NCI-H1105 (cell line): ENCODE data around the gene SYT12.
"Not testable (repeated sequence)": the region's sequence is repeated elsewhere in the genome, so short reads cannot be mapped to it uniquely, and the experiment has no call there.

Source experiments
- DNase-seq: peaks from one replicate; lab custom pipeline; 2025; lab: John Stamatoyannopoulos, UW

The SYT12 gene, protein sequence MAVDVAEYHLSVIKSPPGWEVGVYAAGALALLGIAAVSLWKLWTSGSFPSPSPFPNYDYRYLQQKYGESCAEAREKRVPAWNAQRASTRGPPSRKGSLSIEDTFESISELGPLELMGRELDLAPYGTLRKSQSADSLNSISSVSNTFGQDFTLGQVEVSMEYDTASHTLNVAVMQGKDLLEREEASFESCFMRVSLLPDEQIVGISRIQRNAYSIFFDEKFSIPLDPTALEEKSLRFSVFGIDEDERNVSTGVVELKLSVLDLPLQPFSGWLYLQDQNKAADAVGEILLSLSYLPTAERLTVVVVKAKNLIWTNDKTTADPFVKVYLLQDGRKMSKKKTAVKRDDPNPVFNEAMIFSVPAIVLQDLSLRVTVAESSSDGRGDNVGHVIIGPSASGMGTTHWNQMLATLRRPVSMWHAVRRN

DNA sequence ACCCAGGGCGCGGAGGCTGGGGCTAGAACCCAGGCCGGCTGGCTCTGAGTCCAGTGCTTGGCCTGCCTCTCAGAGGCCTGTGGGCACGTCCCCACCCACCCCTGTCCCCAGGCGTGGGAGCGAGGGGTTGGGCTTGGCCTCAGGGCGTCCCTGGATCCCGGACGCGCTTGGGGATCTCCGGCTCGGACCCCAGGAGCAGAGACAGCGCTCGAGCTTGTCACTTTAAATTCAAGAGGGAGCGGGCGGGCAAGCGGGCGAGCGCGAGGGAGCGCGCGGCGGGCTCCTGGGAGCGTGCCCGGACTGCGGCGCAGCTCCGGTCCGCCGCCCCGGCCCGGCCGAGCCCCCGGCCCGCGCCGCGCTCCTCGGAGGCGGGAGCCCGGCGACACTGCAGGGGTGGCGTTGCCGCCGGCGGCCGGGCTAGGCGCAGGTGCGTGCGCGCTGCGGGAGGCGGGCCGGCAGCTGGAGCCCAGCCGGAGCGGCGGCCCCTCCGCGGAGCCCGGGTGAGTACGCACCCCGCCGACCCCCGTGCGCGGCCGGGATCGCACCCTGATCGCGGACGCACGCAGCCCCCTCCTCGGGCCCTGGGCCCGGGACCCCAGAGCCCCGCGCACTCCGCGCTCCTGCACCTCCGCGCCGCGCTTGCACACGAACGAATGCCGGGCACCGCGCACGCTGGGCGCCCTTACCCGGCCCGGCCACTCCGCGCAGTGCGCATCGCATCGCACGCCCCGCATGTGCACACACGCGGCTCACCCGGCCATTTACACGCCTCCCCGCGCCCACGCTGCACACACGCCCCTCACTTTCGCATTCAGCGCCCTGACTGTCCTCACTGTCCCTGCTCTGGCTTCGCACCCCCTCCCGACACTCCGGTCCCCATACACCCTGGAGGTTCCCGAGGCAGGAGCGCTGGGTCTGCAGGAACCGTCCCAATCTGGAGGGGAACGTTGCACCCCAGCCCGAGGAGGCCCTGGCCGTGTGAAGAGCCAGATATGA is at the start of gene SYT12:
Gene SYT12, plus strand, starts transcription at position 174 of the 996 bp plus-strand sequence. CDS start 7,011 bp downstream, outside the sequence.
- DNase-seq: no peak

DNA sequence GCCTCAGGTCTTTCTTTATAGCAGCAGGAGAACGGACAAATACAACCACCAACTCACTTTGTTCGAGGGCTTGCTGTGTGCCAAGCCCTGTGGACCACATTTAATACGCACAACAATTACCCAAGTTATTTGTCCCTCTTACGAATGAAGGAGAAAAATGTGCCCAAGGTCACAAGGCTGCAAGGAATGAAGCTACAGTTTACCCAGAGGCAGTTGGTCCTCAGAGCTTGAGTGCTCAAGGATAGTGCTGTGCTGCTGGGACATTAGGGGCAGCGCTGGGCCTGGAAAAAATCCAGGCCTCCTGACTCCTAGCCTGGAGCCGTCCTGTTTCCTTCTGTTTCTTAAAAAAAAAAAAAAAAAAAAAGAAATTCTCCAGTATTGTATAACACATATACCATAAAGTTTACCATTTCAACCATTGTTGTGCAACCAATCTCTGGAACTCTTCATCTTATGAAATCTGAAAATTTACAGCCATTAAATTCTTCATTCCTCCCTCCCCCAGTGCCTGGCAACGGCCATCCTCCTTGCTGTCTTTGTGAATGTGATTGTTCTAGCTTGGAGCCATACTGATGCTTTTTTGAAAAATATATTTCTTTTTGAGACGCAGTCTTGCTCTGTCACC is 48.9 kb upstream of the SYT12 start:
- no peak for DNase-seq

DNA sequence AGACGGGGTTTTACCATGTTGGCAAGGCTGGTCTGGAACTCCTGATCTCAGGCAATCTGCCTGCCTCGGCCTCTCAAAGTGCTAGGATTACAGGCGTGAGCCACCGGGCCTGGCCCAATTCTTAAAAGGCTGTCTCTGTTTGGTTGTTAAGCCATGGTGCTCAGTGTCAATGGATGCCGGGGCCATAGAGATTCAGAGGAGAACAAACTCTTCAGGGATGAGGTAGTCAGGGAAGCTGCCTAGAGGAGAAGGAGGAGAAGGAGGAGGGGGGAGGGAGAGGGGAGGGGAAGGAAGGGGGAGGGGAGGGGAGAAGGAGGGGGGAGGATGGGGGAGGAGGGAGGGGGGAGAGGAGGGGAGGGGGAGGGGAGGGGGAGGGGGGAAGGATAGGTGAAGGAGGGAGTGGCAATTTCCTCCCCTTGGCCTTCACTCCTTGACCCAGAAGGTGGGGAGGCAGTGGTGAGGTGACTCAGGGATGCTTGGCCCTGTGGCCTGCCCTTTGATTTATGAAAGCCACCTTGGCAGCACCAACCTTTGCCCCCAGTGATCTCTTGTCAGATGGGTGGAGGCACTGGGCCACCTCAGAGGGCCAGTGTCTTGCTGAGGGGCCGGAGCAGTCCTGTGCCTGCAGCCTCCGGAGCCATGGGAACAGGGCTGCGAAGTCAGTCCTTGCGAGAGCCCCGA is 48.1 kb upstream of the SYT12 start, which contains the start of gene C11orf86:
Gene C11orf86, plus strand, starts transcription at position 581 of the 681 bp plus-strand sequence. Its CDS starts 59 bp downstream, at position 640.
- no peak for DNase-seq

DNA sequence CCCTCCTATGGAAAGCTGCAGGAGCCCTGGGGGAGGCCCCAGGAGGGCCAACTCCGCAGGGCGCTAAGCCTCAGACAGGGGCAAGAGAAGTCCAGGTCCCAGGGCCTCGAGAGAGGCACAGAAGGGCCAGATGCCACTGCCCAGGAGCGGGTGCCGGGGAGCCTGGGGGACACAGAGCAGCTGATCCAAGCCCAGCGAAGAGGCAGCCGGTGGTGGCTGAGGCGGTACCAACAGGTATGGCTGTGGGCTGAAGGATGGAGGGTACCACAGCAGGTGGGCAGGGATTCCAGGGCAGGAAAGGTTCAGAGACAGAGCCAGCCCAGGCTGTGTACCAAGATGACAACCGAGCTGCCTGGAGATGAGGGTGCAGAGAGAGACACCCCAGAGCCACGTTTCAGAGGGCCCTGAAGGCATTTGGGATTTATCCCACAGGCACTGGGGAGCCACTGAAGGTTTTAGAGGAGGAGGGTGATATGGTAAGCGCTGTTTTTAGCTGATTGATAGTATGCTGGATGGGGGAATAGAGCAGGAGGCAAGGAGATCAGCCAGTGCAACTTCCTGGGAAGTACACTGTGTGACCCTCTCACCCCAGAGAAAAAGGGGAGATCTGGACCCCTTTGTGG is 47.4 kb upstream of the SYT12 start:
- no peak for DNase-seq

DNA sequence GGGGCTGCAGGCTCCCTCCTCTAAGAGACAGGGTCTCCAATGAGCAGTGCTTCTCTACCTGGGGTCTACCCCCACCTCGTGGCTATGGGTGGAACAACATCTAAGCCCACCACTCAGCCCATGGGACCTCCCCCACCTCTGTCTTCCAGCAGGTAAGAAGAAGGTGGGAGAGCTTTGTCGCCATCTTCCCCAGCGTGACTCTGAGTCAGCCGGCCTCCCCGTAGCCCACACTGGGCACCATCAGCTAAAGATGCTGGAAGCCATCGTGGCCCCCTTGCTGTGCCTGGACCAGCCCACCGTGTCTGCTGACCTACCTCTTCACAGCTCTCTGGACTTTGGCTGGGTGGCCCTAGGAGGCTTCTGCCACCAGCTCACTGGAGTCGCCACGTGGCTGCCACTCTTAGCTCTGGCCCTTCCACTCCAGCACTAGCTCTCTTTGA is 46.9 kb upstream of the SYT12 start:
- DNase-seq: no peak

DNA sequence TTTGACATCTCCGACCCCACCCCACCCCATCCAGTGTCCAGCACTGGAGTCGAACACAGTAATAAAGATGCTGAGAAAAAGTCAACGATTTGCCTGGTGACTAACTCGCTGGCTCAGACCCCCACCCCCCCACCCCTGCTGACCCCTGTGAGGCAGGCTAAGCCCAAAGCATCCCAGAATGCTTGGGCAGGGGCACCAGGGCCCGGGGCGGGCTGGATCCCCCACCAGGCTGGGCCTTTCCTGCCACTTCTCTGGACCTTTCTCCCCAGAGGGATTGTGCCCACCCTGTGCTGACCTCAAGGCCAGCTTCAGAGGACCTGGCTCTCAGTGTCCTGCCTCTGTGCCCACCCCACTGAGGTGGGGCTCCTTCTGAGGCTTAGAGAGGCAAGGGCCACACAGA is 46.0 kb upstream of the SYT12 start:
- no peak for DNase-seq

DNA sequence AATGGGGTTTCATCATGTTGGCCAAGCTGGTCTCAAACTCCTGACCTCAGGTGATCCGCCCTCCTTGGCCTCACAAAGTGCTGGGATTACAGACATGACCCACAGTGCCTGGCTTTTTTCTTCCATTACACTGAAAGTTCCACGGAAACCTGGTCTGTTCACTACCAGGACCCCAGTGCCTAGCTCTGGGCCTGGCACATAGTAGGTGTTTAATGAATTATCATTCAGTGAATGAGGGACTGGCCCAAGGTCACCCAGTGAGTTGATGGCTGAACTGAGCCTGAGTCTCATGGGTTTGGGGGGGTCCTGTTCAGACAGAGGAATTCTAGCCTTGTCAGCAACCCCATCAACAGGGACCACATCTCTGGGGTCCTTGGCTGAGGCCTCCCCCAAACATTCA is 44.7 kb upstream of the SYT12 start:
- no peak for DNase-seq

DNA sequence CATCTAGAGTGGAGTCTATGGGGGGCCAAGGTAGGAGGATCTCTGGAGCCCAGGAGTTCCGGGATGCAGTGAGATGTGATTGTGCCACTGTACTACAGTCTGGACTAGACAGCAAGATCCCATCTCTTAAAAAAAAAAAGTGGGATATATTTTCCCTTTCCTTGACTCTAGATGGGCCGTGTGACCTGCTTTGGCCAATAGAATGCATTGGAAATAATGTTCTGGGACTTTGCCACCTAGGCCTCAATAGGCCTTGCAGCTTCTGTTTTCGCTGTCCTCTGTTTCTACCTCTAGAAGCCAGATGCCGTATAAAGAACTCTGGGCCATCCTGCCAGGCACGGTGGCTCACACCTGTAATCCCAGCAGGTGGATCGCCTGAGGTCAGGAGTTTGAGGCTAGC is 44.2 kb upstream of the SYT12 start:
- DNase-seq: no peak

DNA sequence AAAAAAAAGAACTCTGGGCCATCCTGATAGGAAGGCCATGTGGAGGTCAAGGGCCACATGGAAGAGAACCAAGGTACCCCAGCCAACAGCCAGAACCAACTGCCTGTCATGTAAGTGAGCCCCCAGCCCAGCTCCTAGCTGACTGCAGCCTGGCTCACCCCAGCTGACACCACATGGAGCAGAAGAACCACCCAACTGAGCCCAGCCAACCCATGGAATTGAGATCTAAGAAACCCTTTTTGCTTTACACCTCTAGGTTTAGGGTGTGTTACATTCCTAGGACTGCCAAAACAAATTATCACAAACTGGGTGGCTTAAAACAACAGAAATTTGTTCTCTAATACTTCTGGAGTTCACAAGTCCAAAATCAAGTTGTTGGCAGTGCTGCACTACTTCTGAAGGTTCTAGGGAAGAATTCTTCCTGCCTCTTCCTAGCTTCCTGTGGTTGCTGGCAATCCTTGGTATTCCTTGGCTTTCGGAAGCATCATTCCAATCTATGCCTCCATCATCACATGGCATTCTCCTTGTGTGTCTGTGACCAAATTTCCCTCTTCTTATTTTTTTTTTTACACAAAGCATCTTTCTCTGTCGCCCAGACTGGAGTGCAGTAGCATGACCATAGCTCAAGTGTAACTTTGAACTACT is 43.5 kb upstream of the SYT12 start:
- DNase-seq: no peak

DNA sequence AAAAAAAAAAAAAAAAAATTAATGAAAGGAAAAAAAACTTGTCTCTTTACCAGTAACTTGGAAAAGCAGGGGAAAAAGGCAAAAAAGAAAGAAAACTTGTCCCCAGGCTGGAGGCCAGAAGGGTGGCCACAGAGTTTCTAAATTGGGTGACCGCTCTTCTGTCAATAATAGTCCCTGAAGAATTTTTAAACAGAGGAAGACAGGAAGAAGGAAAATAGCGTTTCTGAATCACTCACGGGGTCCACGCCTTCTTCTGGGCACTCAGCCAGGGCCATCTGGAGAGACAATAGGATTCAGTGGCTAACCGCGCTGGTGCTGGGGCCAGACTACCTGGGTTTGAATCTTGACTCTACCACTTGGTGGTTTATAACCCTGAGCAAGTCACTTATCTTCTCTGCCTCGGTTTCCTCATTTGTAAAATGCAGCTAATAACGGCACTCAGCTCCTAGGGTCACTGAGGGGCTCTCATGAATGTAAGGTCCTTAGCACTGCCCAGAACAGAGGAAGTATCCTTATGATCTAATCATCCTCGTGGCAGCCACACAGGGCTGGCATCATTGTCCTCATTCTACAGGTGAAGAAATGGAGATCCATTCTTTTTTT is 40.9 kb upstream of the SYT12 start:
- DNase-seq: peak; percentile 81

DNA sequence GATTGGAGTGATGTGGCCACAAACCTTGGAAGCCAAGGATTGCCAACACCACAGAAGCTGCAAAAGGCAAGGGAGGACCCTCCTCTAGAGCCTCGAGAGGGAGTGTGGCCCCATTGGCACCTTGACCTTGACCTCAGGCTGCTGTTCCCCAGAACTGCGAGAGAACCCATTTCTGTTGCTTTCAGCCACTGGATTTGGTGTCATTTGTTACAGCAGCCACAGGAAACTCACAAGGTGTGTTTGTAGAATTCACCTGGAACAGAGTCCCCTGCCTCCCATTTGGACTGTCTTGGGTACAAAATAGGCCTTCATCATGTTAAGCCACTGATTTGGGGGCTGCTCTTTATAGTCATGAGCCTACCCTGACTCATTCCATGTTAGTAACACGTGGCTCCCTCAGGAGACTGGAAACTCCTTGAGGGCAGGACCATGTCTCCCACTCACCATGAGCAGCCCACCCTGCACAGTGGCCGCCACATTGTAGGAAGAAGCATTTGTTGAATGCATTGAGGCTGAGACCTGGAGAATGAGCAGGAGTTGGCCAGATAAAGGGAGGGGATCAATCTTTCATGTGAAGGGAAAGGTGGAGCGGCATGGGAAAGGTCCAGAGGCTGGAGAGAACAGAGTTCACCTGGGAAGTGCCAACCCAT is 39.5 kb upstream of the SYT12 start:
- DNase-seq: no peak

DNA sequence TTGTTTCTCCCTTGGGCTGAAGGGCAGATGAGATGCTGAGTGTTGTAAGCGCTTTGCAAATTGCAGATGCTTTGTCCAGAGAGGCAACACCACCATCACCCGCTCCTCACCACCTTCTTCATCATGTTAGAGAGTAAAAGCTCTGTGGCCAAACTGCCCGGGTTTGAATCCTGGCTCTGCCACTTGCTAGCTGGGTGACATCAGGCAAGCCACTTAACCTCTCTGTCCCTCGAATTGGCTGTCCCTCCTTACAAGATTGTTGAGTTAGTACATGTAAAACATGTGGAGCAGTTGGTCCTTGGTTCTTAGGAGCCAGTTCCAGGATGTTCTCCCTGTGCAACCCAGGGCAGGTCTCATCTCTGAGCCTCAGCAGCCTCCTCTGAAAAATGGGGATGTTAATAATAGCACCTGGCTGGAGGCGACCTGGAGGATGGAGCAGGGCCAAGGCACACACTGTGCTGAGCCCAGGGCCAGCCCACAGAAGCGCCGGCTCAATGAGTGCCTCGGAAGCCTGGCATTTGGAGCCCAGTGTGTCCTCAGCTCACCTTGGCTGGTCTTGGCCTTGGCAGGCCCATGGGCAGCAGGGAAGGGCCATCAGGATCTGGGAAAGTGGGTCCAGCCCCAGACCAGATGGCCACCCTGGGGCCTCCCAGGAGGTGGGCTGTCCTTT is 37.3 kb upstream of the SYT12 start:
- no peak for DNase-seq

DNA sequence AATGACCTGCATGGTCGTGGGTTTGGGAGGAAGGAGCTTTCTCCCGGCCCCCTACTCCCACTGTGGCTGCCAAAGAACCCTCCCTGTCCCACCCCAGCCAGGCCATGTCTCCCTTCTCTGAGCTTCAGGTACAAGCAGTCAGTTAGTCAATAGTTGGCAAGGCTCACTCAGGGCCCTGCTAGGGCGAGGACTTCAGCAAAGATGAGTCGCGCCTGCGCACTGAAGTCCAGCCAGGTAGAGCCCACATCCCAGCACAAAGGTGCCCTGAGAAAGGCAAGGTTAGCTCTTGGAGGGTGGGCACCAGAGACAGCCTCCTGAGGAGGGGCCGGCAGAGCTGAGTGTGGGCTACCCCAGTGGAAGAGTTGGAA is 36.8 kb upstream of the SYT12 start:
- DNase-seq: no peak

DNA sequence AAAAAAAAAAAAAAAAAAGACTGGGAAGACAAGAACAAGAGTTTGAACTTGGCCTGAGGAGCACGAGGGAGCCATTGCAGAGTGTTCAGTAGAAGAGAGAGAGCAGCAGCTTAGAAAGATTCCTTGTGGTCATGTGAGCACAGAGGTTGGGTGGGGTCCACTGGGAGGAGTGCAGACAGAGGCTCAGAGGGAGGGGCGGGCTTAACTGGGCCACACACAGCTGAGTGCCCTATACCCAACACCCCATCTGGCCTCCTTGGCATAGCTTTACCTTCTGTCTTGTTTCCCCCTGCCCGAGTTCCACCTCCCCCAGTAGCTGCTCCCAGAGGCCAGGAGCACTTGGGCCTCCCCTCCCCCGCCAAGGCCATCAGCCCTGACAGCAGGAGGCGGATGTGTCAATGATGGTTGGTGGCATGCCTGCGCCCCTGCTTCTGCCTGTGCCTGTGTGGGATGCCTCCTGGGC is 35.7 kb upstream of the SYT12 start:
- DNase-seq: no peak

DNA sequence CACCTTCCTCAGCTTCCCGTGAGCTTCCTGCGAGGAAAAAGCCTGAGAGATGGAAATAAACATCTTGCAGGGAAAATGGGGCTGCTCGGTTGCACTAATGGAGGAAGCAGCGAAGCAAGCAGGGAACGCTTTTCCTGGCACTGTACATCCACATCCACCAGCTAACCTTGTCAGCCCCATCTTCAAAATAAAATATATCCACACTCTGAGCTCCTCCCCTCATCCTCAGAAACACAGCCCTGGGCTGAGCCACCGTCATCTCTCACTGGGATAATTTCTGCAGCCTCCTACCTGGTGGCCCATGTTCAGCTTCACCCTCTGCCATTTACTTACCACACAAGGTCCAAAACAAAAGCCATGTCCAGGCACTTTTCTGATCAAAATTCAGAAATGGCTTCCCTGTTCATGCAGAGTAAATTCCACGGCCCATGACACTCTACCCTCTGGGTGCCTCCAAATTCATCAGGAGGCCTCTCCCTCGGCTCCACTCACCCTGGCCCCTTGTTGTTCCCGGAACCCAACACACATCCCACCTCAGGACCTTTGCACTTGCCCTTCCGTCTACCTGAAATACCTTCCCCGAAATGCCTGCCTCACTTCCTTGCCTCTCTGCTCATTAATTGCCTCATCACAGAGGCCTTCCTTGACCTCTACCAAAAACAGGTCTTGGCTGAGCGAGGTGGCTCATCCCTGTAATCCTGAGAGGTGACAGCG is 34.9 kb upstream of the SYT12 start:
- no peak for DNase-seq

DNA sequence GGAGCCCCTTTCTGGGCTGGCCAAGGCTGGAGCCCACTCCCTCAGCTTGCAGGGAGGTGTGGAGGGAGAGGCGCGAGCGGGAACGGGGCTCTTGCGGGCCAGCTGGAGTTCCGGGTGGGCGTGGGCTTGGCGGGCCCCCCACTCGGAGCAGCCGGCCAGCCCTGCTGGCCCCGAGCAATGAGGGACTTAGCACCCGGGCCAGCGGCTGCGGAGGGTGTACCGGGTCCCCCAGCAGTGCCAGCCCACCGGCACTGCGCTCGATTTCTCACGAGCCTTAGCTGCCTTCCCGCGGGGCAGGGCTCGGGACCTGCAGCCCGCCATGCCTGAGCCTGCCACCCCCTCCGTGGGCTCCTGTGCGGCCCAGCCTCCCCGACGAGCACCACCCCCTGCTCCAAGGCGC is 34.2 kb upstream of the SYT12 start:
- not testable (repeated sequence) for DNase-seq

DNA sequence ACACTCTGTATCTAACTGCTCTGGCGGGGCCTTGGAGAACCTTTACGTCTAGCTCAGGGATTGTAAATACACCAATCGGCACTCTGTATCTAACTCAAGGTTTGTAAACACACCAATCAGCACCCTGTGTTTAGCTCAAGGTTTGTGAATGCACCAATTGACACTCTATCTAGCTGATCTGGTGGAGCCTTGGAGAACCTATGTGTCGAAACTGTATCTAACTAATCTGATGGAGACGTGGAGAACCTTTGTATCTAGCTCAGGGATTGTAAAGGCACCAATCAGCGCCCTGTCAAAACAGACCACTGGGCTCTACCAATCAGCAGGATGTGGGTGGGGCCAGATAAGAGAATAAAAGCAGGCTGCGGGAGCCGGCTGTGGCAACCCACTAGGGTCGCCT is 33.6 kb upstream of the SYT12 start:
- not testable (repeated sequence) for DNase-seq

DNA sequence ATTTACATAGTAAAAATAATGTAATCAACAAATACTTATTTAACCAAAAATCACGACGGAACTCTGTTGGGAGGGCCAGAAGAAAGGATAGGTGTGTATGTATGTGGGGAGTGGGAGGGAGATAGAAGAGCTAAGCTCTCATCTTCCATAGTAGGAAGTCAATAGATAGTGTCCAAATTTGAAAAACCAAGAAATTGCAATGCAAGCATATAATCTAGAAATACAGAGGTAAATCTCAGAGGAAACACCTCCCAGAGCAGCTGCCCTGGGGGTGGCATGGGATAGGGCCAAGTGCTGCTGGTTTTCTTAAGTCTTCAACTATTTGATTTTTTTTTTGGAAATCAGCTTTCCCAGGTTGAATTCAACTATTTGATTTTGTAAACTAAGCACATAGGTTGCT is 30.9 kb upstream of the SYT12 start:
- DNase-seq: no peak
